ENCODE measurements around the gene STAT1. TPM values are rescaled to one million over a fixed set of nuclear protein-coding genes. Genes with fewer than 3 reads are reported as not detected.

STAT1 gene
- total RNA-seq, 1 experiment from 2014 or later = 60.7 TPM

- Histone ChIP-seq H4K20me1 (ENCODE audit: insufficient read depth) (no peaks in the 10 kb centered on the region), H3K79me2 (ENCODE audit: insufficient read depth, low read length) (no peaks in the 10 kb centered on the region), H3K27ac (ENCODE audit: low read depth, low read length) (no peak overlapping the region), H3K27me3 (ENCODE audit: insufficient read depth, low read length) (no peaks in the 10 kb centered on the region), H3K4me2 (ENCODE audit: low read length) (no peak overlapping the region), H3K9ac (ENCODE audit: low read length) (no peak overlapping the region), H2AFZ (ENCODE audit: low read depth, low read length, poor library complexity, severe bottlenecking) (no peak overlapping the region), H3K9me2 (ENCODE audit: insufficient read depth) (no peaks in the 10 kb centered on the region), H3K4me1 (ENCODE audit: control insufficient read depth in 1 of 2, insufficient read depth in 2 of 2, low read length in 2 of 2) (no peaks in the 10 kb centered on the region), H3K9me3 (ENCODE audit: control insufficient read depth in 1 of 2, insufficient read depth in 1 of 2, low read depth in 1 of 2, low read length in 2 of 2) (no peaks in the 10 kb centered on the region), H3K4me3 (replicated peaks in 1 of 2; ENCODE audit: low read depth in 1 of 2, low read length in 2 of 2) (no peak overlapping the region), H3K36me3 (ENCODE audit: control insufficient read depth in 1 of 2, insufficient read depth in 2 of 2, low read length in 2 of 2) (peaks cover 6 to 7% of the 10 kb centered on the region in 2 experiments; a peak in 1 of 4 replicates)
- DNase-seq (ENCODE audit: low read depth, low spot score) = no peak
- TF ChIP-seq CBX3 (IDR thresholded peaks at IDR 0.05; ENCODE audit: low read depth) = no peak
- no peak for TF ChIP-seq ZNF274 (IDR thresholded peaks at IDR 0.05; ENCODE audit: low read depth, low read length)
- no peak for TF ChIP-seq YY1 (IDR thresholded peaks at IDR 0.05; ENCODE audit: extremely low read depth, insufficient replicate concordance, low read depth, low read length)
- TF ChIP-seq ATF3 (IDR thresholded peaks at IDR 0.05) = no peak
- no peak for TF ChIP-seq SP1 (IDR thresholded peaks at IDR 0.05; ENCODE audit: low read depth)
- TF ChIP-seq REST (IDR thresholded peaks at IDR 0.05; ENCODE audit: low read depth) = no peak
- no peak for TF ChIP-seq CEBPB (IDR thresholded peaks at IDR 0.05; ENCODE audit: low read depth)
- no peak for TF ChIP-seq TCF7L2 (IDR thresholded peaks at IDR 0.05; ENCODE audit: borderline replicate concordance, extremely low read depth, insufficient read depth, insufficient read length)
- no peak for TF ChIP-seq EGR1 (IDR thresholded peaks at IDR 0.05; ENCODE audit: low read depth)
- TF ChIP-seq JUND (IDR thresholded peaks at IDR 0.05) = no peak
- no peak for TF ChIP-seq SIN3A (IDR thresholded peaks at IDR 0.05; ENCODE audit: low read depth)
- no peak for TF ChIP-seq EZH2phosphoT487 (IDR thresholded peaks at IDR 0.05; ENCODE audit: borderline replicate concordance)
- ATAC-seq = no peak
- POLR2A ChIA-PET = no interaction called here
- CTCF ChIA-PET = no interaction called here
- no TSS peak for BruUV-seq (replicated peaks)
- RAD21 ChIA-PET (ENCODE audit: low non-redundant PET in 1 of 2, low total read pairs in 2 of 2, uncharacterized antibody in 2 of 2, unreplicated experiment in 2 of 2) = no interaction called here
- intact Hi-C loops (cut with micrococcal nuclease) = no loop called here
Measured at GRCh38 chr2:190933361-190933760, 80.6 kb downstream of the STAT1 start.

Data from HCT116 (cell line).